Peyer's patch (tissue), 4 donors: ENCODE data around the gene DSCAML1. TPM values are rescaled to one million over a fixed set of nuclear protein-coding genes. Genes with fewer than 3 reads are reported as not detected.

ENCODE experiments used
- DNase-seq, 3 donors: peaks; one replicate each; pipeline ENCODE4 v3.0.0-alpha.2; 2017 to 2019
- H3K27ac ChIP-seq, 4 donors: fragments of 200-600 bp; sonication (generic); one replicate each; pipeline ENCODE4 v1.5.1; 2016 to 2019
- H3K27me3 ChIP-seq, 2 donors: fragments of 200-600 bp; sonication (generic); one replicate each; pipeline ENCODE4 v1.5.1; 2019
- H3K36me3 ChIP-seq, 3 donors: fragments of 200-600 bp; sonication (generic); one replicate each; pipeline ENCODE4 v1.5.1; 2016 to 2019
- H3K4me1 ChIP-seq, 4 donors: fragments of 200-600 bp; sonication (generic); one replicate each; pipeline ENCODE4 v1.5.1; 2016 to 2019
- H3K4me3 ChIP-seq, 4 donors: fragments of 200-600 bp; sonication (generic); 1 replicate in 3 of 4; 2 replicates in 1 of 4; pipeline ENCODE4 v1.5.1; 2016 to 2019; ENCODE audit warnings: mild to moderate bottlenecking in 1 of 4
- H3K9me3 ChIP-seq, 4 donors: fragments of 200-600 bp; sonication (generic); one replicate each; pipeline ENCODE4 v1.5.1; 2016 to 2019; ENCODE audit warnings: mild to moderate bottlenecking in 1 of 4
- CTCF ChIP-seq, 6 experiments: fragments of 450-650 bp in 4 of 6; fragments of 200-600 bp in 2 of 6; sonication (generic) in 1 of 6; IDR thresholded peaks; one replicate each; pipeline ENCODE4 v1.5.1; 2017 to 2019; ENCODE audit warnings: antibody characterized with exemption in 6 of 6, mild to moderate bottlenecking in 3 of 6, moderate library complexity in 1 of 6
- POLR2A ChIP-seq, 2 donors: fragments of 450-650 bp; IDR thresholded peaks; one replicate each; pipeline ENCODE4 v1.5.1; 2017; ENCODE audit warnings: antibody characterized with exemption in 2 of 2, mild to moderate bottlenecking in 2 of 2, moderate library complexity in 2 of 2
- total RNA-seq, 4 donors: library from RNA; depleted of rRNA; stranded (reverse); fragments of >200 nt; gene quantifications; one replicate each; pipeline ENCODE4 v1.1.0, GENCODE V29; 2016

Gene DSCAML1
- total RNA-seq, 4 donors from 2014 or later, result 0.18 to 5.8 (median 2.9) TPM

GRCh38 chr11:117584056-117584830 is 212.8 kb downstream of the DSCAML1 start:
- no peaks in the 10 kb centered on the region for H3K27me3 ChIP-seq
- no peak overlapping the region for H3K27ac ChIP-seq
- no peaks in the 10 kb centered on the region for H3K36me3 ChIP-seq
- H3K4me1 ChIP-seq, result no peaks in the 10 kb centered on the region
- DNase-seq, result no peak
- no peak for TF ChIP-seq CTCF (IDR thresholded peaks at IDR 0.05)
- no peak for TF ChIP-seq POLR2A (IDR thresholded peaks at IDR 0.05)
- no peak overlapping the region for H3K4me3 ChIP-seq
- H3K9me3 ChIP-seq, result no peaks in the 10 kb centered on the region

- Histone ChIP-seq H3K4me3 (no peak overlapping the region), H3K27me3 (no peaks in the 10 kb centered on the region), H3K36me3 (no peaks in the 10 kb centered on the region), H3K4me1 (no peaks in the 10 kb centered on the region), H3K9me3 (no peaks in the 10 kb centered on the region), H3K27ac (no peak overlapping the region)
- peak in 1 of 3 donors; percentile 21 for DNase-seq
- TF ChIP-seq CTCF (IDR thresholded peaks at IDR 0.05) (no peak), POLR2A (IDR thresholded peaks at IDR 0.05) (no peak)
These were observed 213.8 kb downstream of the DSCAML1 start for GRCh38 chr11:117583063-117583801.

GRCh38 chr11:117582433-117582832 is 214.6 kb downstream of the DSCAML1 start:
- no peak for DNase-seq
- Histone ChIP-seq H3K4me1 (no peaks in the 10 kb centered on the region), H3K4me3 (no peak overlapping the region), H3K36me3 (no peaks in the 10 kb centered on the region), H3K9me3 (no peaks in the 10 kb centered on the region), H3K27ac (no peak overlapping the region), H3K27me3 (no peaks in the 10 kb centered on the region)
- TF ChIP-seq POLR2A (IDR thresholded peaks at IDR 0.05), result no peak
- no peak for TF ChIP-seq CTCF (IDR thresholded peaks at IDR 0.05)

- Histone ChIP-seq H3K4me3 (no peak overlapping the region), H3K4me1 (no peaks in the 10 kb centered on the region), H3K27me3 (no peaks in the 10 kb centered on the region), H3K9me3 (no peaks in the 10 kb centered on the region), H3K27ac (no peak overlapping the region), H3K36me3 (no peaks in the 10 kb centered on the region)
- peak in 1 of 3 donors; percentile 2 for DNase-seq
- TF ChIP-seq POLR2A (IDR thresholded peaks at IDR 0.05), result no peak
- no peak for TF ChIP-seq CTCF (IDR thresholded peaks at IDR 0.05)
These were observed 216.2 kb downstream of the DSCAML1 start for GRCh38 chr11:117580866-117581265.

- Histone ChIP-seq H3K36me3 (no peaks in the 10 kb centered on the region), H3K27me3 (no peaks in the 10 kb centered on the region), H3K4me1 (no peaks in the 10 kb centered on the region), H3K9me3 (no peaks in the 10 kb centered on the region), H3K4me3 (no peak overlapping the region), H3K27ac (no peak overlapping the region)
- no peak for TF ChIP-seq POLR2A (IDR thresholded peaks at IDR 0.05)
- TF ChIP-seq CTCF (IDR thresholded peaks at IDR 0.05), result no peak
- DNase-seq, result peak in 1 of 3 donors; percentile 2
These were observed 217.9 kb downstream of the DSCAML1 start for GRCh38 chr11:117579161-117579560.
